B cell (primary cell): ENCODE measurements around the gene TES.

Experiments
- CTCF ChIP-seq: fragments of 200-600 bp; IDR thresholded peaks from one replicate; pipeline ENCODE4 v1.8.0; 2022; ENCODE audit warnings: antibody characterized with exemption, mild to moderate bottlenecking
- EZH2 ChIP-seq: IDR thresholded peaks from 2 replicates; pipeline ENCODE4 v1.6.1; 2012; ENCODE audit warnings: borderline replicate concordance, low read depth, mild to moderate bottlenecking, moderate library complexity, low read length; ENCODE audit not compliant: insufficient read depth, poor library complexity, severe bottlenecking

GRCh38 chr7:116232920-116233319, 22.6 kb downstream of the TES start:
- no peak for TF ChIP-seq CTCF
- TF ChIP-seq EZH2 = no peak
